GM10248 (cell line): ENCODE results near the gene PSMC5.

Experiments
- CTCF ChIA-PET: fragments of 300-600 bp; sonication (Branson Sonifier 250); formaldehyde crosslinking; extraction: SDS; loops from one replicate; lab custom pipeline; 2021; ENCODE audit warnings: antibody characterized with exemption; lab: Yijun Ruan, JAX
- POLR2A ChIA-PET: fragments of 350-650 bp; sonication (Branson Sonifier 250); formaldehyde crosslinking; extraction: SDS; loops from one replicate; lab custom pipeline; 2020; ENCODE audit warnings: antibody characterized with exemption; lab: Yijun Ruan, JAX
- DNase-seq: peaks from one replicate; pipeline ENCODE4 v3.0.0; 2012; ENCODE audit errors: extremely low spot score
- TF ChIP-seq, protein P1 (sequence below): IDR thresholded peaks from 2 replicates; pipeline ENCODE4 v1.5.1; 2012; ENCODE audit warnings: mild to moderate bottlenecking, low read depth; ENCODE audit errors: extremely low read depth, missing control alignments, control extremely low read depth

The PSMC5 gene

DNA sequence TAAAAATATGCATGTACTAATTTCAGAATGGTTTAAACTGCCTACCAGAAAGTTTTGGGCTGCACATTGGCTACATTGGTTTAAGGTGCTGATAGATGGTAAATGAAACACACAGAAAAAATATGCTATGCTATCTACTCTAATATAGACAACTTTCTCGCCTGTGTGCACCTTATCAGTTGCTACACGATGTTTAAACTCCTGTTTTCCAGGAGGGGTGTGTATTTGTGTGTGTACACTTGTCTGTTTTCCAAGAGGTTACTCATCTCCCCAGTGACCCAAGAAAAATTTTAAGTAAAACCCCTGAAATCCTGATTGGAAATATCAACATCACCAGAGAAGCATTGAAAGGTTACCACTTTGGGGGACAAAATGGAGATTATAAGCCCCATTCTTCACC lies 21.6 kb upstream of the PSMC5 start:
- DNase-seq, result no peak
- ChIA-PET POLR2A (no interaction called here), CTCF (no interaction called here)
- TF ChIP-seq, protein P1, sequence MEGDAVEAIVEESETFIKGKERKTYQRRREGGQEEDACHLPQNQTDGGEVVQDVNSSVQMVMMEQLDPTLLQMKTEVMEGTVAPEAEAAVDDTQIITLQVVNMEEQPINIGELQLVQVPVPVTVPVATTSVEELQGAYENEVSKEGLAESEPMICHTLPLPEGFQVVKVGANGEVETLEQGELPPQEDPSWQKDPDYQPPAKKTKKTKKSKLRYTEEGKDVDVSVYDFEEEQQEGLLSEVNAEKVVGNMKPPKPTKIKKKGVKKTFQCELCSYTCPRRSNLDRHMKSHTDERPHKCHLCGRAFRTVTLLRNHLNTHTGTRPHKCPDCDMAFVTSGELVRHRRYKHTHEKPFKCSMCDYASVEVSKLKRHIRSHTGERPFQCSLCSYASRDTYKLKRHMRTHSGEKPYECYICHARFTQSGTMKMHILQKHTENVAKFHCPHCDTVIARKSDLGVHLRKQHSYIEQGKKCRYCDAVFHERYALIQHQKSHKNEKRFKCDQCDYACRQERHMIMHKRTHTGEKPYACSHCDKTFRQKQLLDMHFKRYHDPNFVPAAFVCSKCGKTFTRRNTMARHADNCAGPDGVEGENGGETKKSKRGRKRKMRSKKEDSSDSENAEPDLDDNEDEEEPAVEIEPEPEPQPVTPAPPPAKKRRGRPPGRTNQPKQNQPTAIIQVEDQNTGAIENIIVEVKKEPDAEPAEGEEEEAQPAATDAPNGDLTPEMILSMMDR, result no peak

DNA sequence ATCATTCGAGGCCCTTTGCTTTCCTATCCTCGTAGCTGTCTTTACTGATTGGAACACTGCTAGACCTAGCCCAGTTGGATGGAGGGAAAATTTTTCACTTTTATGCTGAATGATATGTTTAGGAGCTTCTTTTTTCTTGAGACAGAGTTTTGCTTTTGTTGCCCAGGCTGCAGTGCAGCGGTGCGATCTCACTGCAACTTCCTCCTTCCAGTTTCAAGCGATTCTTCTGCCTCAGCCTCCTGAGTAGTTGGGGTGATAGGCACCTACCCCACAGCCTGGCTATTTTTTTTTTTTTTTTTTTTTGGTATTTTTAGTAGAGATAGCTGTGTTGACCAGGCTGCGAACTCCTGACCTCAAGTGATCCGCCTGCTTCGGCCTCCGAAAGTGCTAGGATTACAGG lies 17.3 kb upstream of the PSMC5 start:
- ChIA-PET CTCF (interaction anchor here (1.0 to 1.9 kb wide), 4 partner anchors 10 to 28 kb away, joined by 3 to 6 read pairs (median 4); no protein-coding TSS in a partner anchor), POLR2A (interaction anchor here (0.6 to 0.7 kb wide), 2 partner anchors 105 to 995 kb away, joined by 4 to 5 read pairs; no protein-coding TSS in a partner anchor)
- TF ChIP-seq, protein P1, result no peak
- no peak for DNase-seq

DNA sequence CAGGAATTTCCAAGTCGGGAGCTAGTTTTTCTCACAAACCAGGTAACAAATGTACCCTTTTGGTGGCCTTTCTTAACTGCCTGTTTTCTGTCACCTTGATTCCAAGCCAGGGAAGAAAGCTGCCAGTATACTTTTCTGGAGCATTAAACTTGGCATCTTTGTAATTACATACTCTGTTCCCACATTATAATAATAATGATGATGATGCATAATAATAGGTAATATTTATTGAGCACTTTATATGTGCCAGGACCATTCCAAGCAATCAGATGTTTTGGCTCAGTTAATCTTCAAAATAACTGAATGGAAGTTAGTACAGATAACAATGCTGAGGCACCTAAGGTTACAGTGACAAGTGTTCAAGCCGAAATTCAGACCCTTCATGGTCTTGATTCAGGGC lies 11.1 kb upstream of the PSMC5 start:
- CTCF ChIA-PET, result interaction anchor here (1.0 to 2.8 kb wide), 5 partner anchors 12 to 52 kb away, joined by 3 to 10 read pairs (median 3); partner anchors contain the start of genes FTSJ3 and PSMC5
- POLR2A ChIA-PET, result no interaction called here
- peak; percentile 1 for DNase-seq

DNA sequence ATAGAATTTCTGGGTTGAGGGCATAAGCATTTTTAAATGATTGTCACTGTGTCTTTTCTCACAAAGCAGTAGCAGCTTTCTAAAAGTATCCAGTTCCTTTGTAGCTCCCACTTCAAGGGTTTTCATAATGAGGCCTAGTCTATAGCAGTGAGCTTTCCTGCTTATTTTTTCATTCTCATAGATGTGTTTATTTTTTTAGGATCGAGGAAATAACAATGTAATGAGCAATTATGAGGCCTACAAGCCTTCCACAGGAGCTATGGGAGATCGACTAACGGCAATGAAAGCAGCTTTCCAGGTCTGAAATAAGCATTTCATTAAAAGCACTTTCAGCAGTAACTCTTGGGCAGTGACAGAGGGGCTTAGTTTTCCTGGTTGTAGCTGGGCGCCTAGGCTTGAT lies 10.6 kb upstream of the PSMC5 start:
- DNase-seq, result peak; percentile 1
- ChIA-PET CTCF (interaction anchor here (1.0 to 2.8 kb wide), 4 partner anchors 11 to 32 kb away, joined by 3 to 10 read pairs (median 5); partner anchors contain the start of genes FTSJ3 and PSMC5), POLR2A (no interaction called here)
- TF ChIP-seq, protein P1, result no peak

More for the DNA sequence above, 11.1 kb upstream of the PSMC5 start:
- TF ChIP-seq, protein P1, result no peak

DNA sequence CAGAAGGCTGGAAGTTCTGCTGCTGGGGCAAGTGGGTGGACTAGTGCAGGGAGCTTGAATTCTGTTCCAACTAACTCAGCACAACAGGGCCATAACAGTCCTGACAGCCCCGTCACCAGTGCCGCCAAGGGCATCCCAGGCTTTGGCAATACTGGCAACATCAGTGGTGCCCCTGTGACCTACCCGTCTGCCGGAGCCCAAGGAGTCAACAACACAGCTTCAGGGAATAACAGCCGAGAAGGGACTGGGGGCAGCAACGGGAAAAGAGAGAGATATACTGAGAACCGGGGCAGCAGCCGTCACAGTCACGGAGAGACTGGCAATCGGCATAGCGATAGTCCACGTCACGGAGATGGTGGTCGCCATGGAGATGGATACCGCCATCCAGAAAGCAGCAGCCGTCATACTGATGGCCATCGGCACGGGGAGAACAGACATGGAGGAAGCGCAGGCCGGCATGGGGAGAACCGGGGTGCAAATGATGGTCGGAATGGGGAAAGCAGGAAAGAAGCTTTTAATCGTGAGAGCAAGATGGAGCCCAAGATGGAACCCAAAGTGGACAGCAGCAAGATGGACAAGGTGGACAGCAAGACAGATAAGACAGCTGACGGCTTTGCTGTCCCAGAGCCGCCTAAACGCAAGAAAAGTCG lies 9.4 kb upstream of the PSMC5 start:
- TF ChIP-seq, protein P1, result no peak
- CTCF ChIA-PET, result interaction anchor here (0.9 to 1.7 kb wide), 7 partner anchors 10 to 31 kb away, joined by 3 to 7 read pairs (median 4); partner anchors contain the start of gene FTSJ3

DNA sequence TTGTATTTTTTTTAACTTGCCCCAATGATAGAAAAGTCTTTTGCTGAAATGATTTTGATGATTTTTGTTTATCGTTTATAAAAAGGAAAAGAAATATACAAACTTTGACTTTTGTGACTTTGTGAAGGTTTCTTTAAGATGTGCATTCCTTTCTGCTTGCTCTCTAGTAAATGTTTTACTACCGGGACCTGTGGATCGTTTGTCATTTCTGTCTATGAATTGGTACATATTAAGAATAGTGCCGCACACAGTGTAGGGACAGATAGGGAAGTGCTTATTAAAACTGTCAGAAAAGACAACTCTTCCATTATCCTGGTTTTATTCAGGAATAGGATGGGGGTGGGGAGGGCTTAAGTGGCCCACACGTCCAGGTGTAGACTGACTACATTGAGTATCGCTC lies 8.1 kb upstream of the PSMC5 start:
- CTCF ChIA-PET, result interaction anchor here (1.1 to 1.7 kb wide), 5 partner anchors 13 to 30 kb away, joined by 3 to 7 read pairs (median 4); no protein-coding TSS in a partner anchor
- DNase-seq, result no peak
- TF ChIP-seq, protein P1, result no peak
- POLR2A ChIA-PET, result no interaction called here

More for the DNA sequence above, 9.4 kb upstream of the PSMC5 start:
- DNase-seq, result peak; percentile 4
- POLR2A ChIA-PET, result no interaction called here
